ENCODE results near the gene ZNF768. TPM values are rescaled to one million over a fixed set of nuclear protein-coding genes. Genes with fewer than 3 reads are reported as not detected.

The ZNF768 gene
- total RNA-seq, 1 donor from 2014 or later: 15.5 TPM

DNA sequence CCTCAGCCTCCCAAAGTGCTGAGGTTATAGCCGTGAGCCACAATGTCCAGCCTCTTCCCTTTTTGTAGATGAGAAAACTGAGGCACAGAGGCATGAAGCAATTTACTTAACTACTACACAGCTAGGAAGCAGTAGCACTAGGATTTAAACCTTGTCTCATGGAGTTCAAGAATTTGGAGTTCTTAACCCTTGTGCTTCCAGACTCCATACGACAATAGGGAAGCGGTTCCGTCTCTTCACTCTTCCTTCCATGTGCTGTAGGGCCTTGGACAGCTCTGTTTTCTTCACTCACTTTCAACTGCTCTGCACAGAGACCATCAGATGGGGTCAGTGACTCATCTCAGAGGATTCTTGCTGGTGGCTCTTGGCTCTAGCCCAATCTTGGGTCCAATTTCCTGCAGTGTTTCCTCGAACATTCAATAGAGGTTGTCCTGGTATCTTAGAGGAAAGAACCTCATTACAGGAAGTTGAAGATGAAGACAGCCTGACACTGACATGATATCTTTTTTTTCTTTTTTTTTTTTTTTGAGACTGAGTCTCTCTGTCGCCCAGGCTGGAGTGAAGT, 34.5 kb downstream of the ZNF768 start:
- no peak overlapping the region for H3K9ac ChIP-seq
- Mint-ChIP-seq H3K36me3 (no peaks in the 10 kb centered on the region), H3K27ac (no peak overlapping the region), H3K9me3 (no peaks in the 10 kb centered on the region), H3K27me3 (ENCODE audit: insufficient read depth, low read depth) (peaks cover 6% of the 10 kb centered on the region), H3K4me1 (peaks cover 4% of the 10 kb centered on the region), H3K4me3 (no peak overlapping the region)
- H3K79me2 ChIP-seq (ENCODE audit: low read depth): no peaks in the 10 kb centered on the region
- no peak overlapping the region for H2AFZ ChIP-seq (replicated peaks)
- DNase-seq (ENCODE audit: low spot score): no peak
- H4K20me1 ChIP-seq (ENCODE audit: low read depth): no peaks in the 10 kb centered on the region
- no peak overlapping the region for H3K4me3 ChIP-seq
- no peak for TF ChIP-seq EZH2 (IDR thresholded peaks at IDR 0.05)
- TF ChIP-seq, protein P1, sequence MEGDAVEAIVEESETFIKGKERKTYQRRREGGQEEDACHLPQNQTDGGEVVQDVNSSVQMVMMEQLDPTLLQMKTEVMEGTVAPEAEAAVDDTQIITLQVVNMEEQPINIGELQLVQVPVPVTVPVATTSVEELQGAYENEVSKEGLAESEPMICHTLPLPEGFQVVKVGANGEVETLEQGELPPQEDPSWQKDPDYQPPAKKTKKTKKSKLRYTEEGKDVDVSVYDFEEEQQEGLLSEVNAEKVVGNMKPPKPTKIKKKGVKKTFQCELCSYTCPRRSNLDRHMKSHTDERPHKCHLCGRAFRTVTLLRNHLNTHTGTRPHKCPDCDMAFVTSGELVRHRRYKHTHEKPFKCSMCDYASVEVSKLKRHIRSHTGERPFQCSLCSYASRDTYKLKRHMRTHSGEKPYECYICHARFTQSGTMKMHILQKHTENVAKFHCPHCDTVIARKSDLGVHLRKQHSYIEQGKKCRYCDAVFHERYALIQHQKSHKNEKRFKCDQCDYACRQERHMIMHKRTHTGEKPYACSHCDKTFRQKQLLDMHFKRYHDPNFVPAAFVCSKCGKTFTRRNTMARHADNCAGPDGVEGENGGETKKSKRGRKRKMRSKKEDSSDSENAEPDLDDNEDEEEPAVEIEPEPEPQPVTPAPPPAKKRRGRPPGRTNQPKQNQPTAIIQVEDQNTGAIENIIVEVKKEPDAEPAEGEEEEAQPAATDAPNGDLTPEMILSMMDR (IDR thresholded peaks at IDR 0.05): no peak
- no peak for TF ChIP-seq EZH2phosphoT487 (IDR thresholded peaks at IDR 0.05)
- no peaks in the 10 kb centered on the region for H3K9me3 ChIP-seq (ENCODE audit: low read depth)
- peaks cover 8% of the 10 kb centered on the region for H3K4me1 ChIP-seq
- H3K27me3 ChIP-seq: no peaks in the 10 kb centered on the region
- no peak overlapping the region for H3K4me2 ChIP-seq
- peaks cover 3% of the 10 kb centered on the region for H3F3A ChIP-seq (ENCODE audit: low read depth)
- H3K27ac ChIP-seq: no peak overlapping the region
- H3K36me3 ChIP-seq: no peaks in the 10 kb centered on the region

DNA sequence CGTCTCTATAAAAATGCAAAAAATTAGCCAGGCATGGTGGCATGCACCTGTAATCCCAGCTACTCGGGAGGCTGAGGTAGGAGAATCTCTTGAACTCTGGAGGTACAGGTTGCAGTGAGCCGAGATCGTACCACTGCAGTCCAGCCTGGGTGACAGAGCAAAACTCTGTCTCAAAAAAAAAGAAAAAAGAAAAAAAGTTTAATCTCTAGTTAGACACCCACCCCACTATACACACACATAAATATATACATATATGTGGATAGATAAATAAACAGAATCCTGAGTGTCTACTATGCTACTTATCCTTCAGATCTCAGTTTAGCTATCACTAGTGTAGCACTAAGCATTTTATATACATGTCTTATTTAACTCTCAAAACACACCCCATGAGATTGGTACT, 35.1 kb downstream of the ZNF768 start:
- DNase-seq (ENCODE audit: low spot score): no peak
- no peak overlapping the region for H3K27ac Mint-ChIP-seq
- Histone ChIP-seq H3K9me3 (ENCODE audit: low read depth) (no peaks in the 10 kb centered on the region), H3K4me1 (peaks cover 8% of the 10 kb centered on the region), H3K27ac (no peak overlapping the region), H3K36me3 (no peaks in the 10 kb centered on the region), H4K20me1 (ENCODE audit: low read depth) (no peaks in the 10 kb centered on the region), H3F3A (ENCODE audit: low read depth) (peaks cover 3% of the 10 kb centered on the region), H3K4me3 (no peak overlapping the region), H3K9ac (no peak overlapping the region), H3K79me2 (ENCODE audit: low read depth) (no peaks in the 10 kb centered on the region), H3K27me3 (no peaks in the 10 kb centered on the region), H2AFZ (replicated peaks) (no peak overlapping the region), H3K4me2 (no peak overlapping the region)
- H3K4me1 Mint-ChIP-seq: peaks cover 4% of the 10 kb centered on the region
- H3K27me3 Mint-ChIP-seq (ENCODE audit: insufficient read depth, low read depth): peaks cover 9% of the 10 kb centered on the region
- no peak overlapping the region for H3K4me3 Mint-ChIP-seq
- no peaks in the 10 kb centered on the region for H3K9me3 Mint-ChIP-seq
- no peak for TF ChIP-seq EZH2 (IDR thresholded peaks at IDR 0.05)
- no peak for TF ChIP-seq EZH2phosphoT487 (IDR thresholded peaks at IDR 0.05)
- TF ChIP-seq, protein P1 (IDR thresholded peaks at IDR 0.05): no peak
- no peaks in the 10 kb centered on the region for H3K36me3 Mint-ChIP-seq

DNA sequence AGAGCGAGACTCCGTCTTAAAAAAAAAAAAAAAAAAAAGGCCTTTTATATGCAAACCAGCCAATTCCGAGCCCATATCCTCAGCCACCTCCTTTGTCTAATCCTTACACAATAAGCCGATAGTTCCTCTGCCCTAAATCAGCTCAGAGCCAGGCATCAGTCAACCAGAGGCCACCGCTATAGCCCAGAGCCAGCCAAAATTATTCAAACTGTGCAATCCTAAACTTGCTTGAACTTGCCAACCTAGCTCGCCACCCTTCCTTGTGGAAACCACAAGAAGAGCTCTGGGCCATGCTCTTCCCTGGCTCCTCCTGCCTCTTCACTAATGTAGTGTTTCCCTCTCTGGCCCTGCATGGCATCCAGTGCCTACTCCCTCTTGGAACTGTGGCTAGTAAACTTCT, 36.2 kb downstream of the ZNF768 start:
- no peak overlapping the region for H3K27ac ChIP-seq
- H3K4me2 ChIP-seq: peak overlapping the region; percentile 14
- no peaks in the 10 kb centered on the region for H3K36me3 ChIP-seq
- H3K4me3 ChIP-seq: no peak overlapping the region
- H3K4me1 Mint-ChIP-seq: peaks cover 6% of the 10 kb centered on the region
- TF ChIP-seq, protein P1 (IDR thresholded peaks at IDR 0.05): no peak
- no peak for TF ChIP-seq EZH2phosphoT487 (IDR thresholded peaks at IDR 0.05)
- no peak for TF ChIP-seq EZH2 (IDR thresholded peaks at IDR 0.05)
- H3K27me3 ChIP-seq: no peaks in the 10 kb centered on the region
- H3K9ac ChIP-seq: no peak overlapping the region
- H3K27ac Mint-ChIP-seq: no peak overlapping the region
- no peak overlapping the region for H3K4me3 Mint-ChIP-seq
- no peaks in the 10 kb centered on the region for H3K9me3 Mint-ChIP-seq
- no peak overlapping the region for H2AFZ ChIP-seq (replicated peaks)
- no peaks in the 10 kb centered on the region for H3K9me3 ChIP-seq (ENCODE audit: low read depth)
- H3K36me3 Mint-ChIP-seq: no peaks in the 10 kb centered on the region
- peak; percentile 51 for DNase-seq (ENCODE audit: low spot score)
- H3F3A ChIP-seq (ENCODE audit: low read depth): peaks cover 3% of the 10 kb centered on the region
- H3K79me2 ChIP-seq (ENCODE audit: low read depth): no peaks in the 10 kb centered on the region
- H3K27me3 Mint-ChIP-seq (ENCODE audit: insufficient read depth, low read depth): peaks cover 12% of the 10 kb centered on the region
- H4K20me1 ChIP-seq (ENCODE audit: low read depth): no peaks in the 10 kb centered on the region
- H3K4me1 ChIP-seq: peaks cover 8% of the 10 kb centered on the region

Measured in neural progenitor cell (in vitro differentiated cells).